Lung (tissue), 12 donors: Measurements from ENCODE around the gene DNAH14. TPM values are rescaled to one million over a fixed set of nuclear protein-coding genes. Genes with fewer than 3 reads are reported as not detected.

Experiments used
- ATAC-seq: fragments of 200-7000 bp; cut with Tn5 transposase; one replicate; pipeline ENCODE4 v1.9.1; 2020; ENCODE audit warnings: moderate number of reproducible peaks; ENCODE audit not compliant: insufficient read depth, low FRiP score
- DNase-seq, 3 donors: peaks; one replicate each; pipeline ENCODE4 v3.0.0-alpha.2; 2013 to 2017
- H3K27ac ChIP-seq, 2 donors: one replicate each; pipeline ENCODE4 v1.5.1; 2013; ENCODE audit warnings: mild to moderate bottlenecking in 2 of 2, moderate library complexity in 2 of 2, control low read depth in 1 of 2, inconsistent platforms in 1 of 2, low read depth in 1 of 2, low read length in 1 of 2
- H3K27me3 ChIP-seq, 3 donors: one replicate each; pipeline ENCODE4 v1.5.1; 2013; ENCODE audit warnings: low read length in 2 of 3; ENCODE audit not compliant: control insufficient read depth in 3 of 3, insufficient read depth in 3 of 3
- H3K36me3 ChIP-seq, 4 donors: one replicate each; pipeline ENCODE4 v1.5.1; 2013; ENCODE audit warnings: low read length in 4 of 4, mild to moderate bottlenecking in 1 of 4, moderate library complexity in 1 of 4; ENCODE audit not compliant: control insufficient read depth in 4 of 4, insufficient read depth in 4 of 4
- H3K4me1 ChIP-seq, 5 donors: one replicate each; pipeline ENCODE4 v1.5.1; 2013; ENCODE audit warnings: low read length in 5 of 5, mild to moderate bottlenecking in 2 of 5, moderate library complexity in 1 of 5; ENCODE audit not compliant: control insufficient read depth in 5 of 5, insufficient read depth in 5 of 5
- H3K4me3 ChIP-seq: one replicate; pipeline ENCODE4 v1.5.1; 2013; ENCODE audit warnings: mild to moderate bottlenecking, control low read depth, moderate library complexity
- H3K9ac ChIP-seq, 2 donors: one replicate each; pipeline ENCODE4 v1.5.1; 2013; ENCODE audit warnings: low read length in 2 of 2, control low read depth in 1 of 2; ENCODE audit not compliant: insufficient read depth in 1 of 2
- H3K9me3 ChIP-seq, 4 donors: one replicate each; pipeline ENCODE4 v1.5.1; 2013; ENCODE audit warnings: low read length in 3 of 4, mild to moderate bottlenecking in 1 of 4, moderate library complexity in 1 of 4; ENCODE audit not compliant: control insufficient read depth in 4 of 4, insufficient read depth in 3 of 4
- CTCF ChIP-seq: IDR thresholded peaks from 2 replicates; pipeline ENCODE4 v1.5.1; 2012; ENCODE audit warnings: mild to moderate bottlenecking; ENCODE audit errors: control extremely low read depth, extremely low read depth
- WGBS, 2 donors: extraction: QIAGEN DNeasy Blood & Tissue Kit; methylation state at CpG; one replicate each; pipeline ENCODE4 v1.1.7; 2013; 5-methylcytosine and 5-hydroxymethylcytosine counted together
- polyA plus RNA-seq, 2 donors: library from polyadenylated mRNA; stranded (reverse); fragments of 200-250 nt; gene quantifications; one replicate each; pipeline ENCODE4 v1.2.1, GENCODE V29; 2013
- total RNA-seq, 2 donors: library from RNA; depleted of rRNA in 1 of 2; stranded (reverse); fragments of >200 nt in 1 of 2; gene quantifications; one replicate each; pipeline ENCODE4 v1.2.1, GENCODE V29; 2014 to 2021
- donor health status: control.
- donor health status: control.
- donor health status: Bipolar disorder and iron deficiency.
- donor health status: healthy.
- donor health status: DM: yes; HTN: yes; CAD: no.

The DNAH14 gene
- total and polyA plus RNA-seq, 4 donors = 3.0 to 61.3 (median 7.9) TPM

GRCh38 chr1:225409051-225409450 is 479.6 kb downstream of the DNAH14 start:
- TF ChIP-seq CTCF = no peak
- H3K36me3 ChIP-seq = peaks cover 20 to 24% (median 22%) of the 10 kb centered on the region in 4 donors
- no peak for ATAC-seq

DNA sequence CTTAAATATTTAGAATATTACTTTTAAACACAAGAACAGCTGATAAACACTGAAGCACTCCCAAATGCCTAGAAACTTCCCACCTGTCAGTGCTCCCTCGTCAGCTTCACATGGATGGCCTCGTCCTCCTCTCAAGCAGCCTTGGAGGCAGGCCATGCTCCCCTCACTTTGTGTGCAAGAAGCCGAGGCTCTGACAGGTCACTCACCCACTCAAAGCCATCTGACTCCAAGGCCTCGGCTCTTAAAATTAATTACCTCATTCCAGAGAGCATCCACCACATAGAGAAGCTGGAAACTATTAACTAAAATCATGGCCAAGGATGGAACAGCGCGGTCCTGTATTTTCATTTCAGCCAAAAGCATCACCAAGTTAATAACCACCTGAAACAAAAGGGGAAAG is 480.6 kb downstream of the DNAH14 start:
- Histone ChIP-seq H3K9ac (no peak overlapping the region), H3K27me3 (no peaks in the 10 kb centered on the region), H3K4me3 (no peak overlapping the region), H3K36me3 (peaks cover 22 to 28% (median 26%) of the 10 kb centered on the region in 4 donors), H3K27ac (no peak overlapping the region), H3K9me3 (no peaks in the 10 kb centered on the region), H3K4me1 (no peaks in the 10 kb centered on the region)
- no peak for DNase-seq
- ATAC-seq = no peak
- 90 to 94% methylated on average over 6 of the region's 6 CpGs for WGBS, 2 donors
- no peak for TF ChIP-seq CTCF

More at GRCh38 chr1:225409051-225409450, 479.6 kb downstream of the DNAH14 start:
- H3K9ac ChIP-seq = no peak overlapping the region
- H3K27me3 ChIP-seq = no peaks in the 10 kb centered on the region
- no peaks in the 10 kb centered on the region for H3K9me3 ChIP-seq
- H3K4me3 ChIP-seq = no peak overlapping the region
- DNase-seq = no peak
- no peaks in the 10 kb centered on the region for H3K4me1 ChIP-seq
- H3K27ac ChIP-seq = no peak overlapping the region
- WGBS, 2 donors = 90 to 92% methylated on average over 8 of the region's 8 CpGs

DNA sequence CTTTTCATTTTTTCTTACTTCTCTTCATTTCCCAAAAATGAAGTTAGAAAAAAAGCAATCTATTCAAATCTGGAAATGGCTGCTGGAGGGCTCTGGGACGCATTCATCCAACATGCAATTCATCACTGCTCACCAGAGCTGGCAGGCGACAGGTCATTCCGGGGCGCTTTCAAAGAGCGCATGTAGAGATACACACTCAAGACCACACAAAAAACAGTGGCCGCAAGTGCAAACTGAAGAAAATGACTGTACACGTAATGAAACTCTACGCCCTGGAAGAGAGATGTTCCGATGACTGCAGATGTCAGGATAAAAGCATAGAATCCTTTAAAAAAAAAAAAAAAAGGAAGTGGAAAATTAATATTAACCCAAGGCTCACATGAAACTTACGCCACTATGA is 482.8 kb downstream of the DNAH14 start:
- H3K27me3 ChIP-seq = no peaks in the 10 kb centered on the region
- no peaks in the 10 kb centered on the region for H3K4me1 ChIP-seq
- TF ChIP-seq CTCF = no peak
- H3K36me3 ChIP-seq = peaks cover 19 to 33% (median 26%) of the 10 kb centered on the region in 4 donors
- no peak overlapping the region for H3K4me3 ChIP-seq
- WGBS, 2 donors = 88 to 91% methylated on average over 10 of the region's 10 CpGs
- no peak overlapping the region for H3K9ac ChIP-seq
- DNase-seq = no peak
- no peak for ATAC-seq
- no peak overlapping the region for H3K27ac ChIP-seq
- no peaks in the 10 kb centered on the region for H3K9me3 ChIP-seq

DNA sequence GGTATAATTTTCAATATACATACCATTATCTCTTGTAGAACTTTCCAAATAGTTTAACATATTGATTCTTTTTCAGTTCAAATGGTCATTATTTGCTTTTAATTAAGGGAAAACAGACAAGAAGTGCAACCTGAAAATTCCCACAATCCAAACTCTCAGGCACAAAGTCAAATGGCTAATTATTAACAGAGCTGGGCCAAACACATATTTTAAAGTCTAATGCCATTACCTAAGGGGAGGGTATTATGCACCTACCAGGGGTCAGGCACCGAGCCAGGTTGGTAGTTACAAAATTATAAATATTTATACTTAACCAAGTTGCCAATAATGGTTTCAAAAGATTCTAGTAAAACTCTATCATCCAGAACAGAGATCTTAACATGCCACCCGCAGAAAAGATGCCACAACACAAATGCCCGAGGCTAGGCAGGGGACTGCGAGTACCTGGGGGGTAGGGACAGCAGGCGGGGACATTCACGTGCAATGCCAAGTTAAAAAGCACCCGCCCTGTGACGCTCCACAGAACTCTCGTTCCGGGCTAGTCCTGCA is 483.4 kb downstream of the DNAH14 start:
- Histone ChIP-seq H3K9me3 (no peaks in the 10 kb centered on the region), H3K27ac (no peak overlapping the region), H3K4me1 (no peaks in the 10 kb centered on the region), H3K27me3 (no peaks in the 10 kb centered on the region), H3K9ac (no peak overlapping the region), H3K36me3 (peaks cover 19 to 37% (median 28%) of the 10 kb centered on the region in 4 donors), H3K4me3 (no peak overlapping the region)
- ATAC-seq (no peak), DNase-seq (peak in 1 of 3 donors; percentile 41)
- no peak for TF ChIP-seq CTCF
- 70 to 81% methylated on average over 10 of the region's 10 CpGs for WGBS, 2 donors
